ENCODE measurements around the gene FBLIM1. TPM values are rescaled to one million over a fixed set of nuclear protein-coding genes. Genes with fewer than 3 reads are reported as not detected.
"Not testable (repeated sequence)": the region's sequence is repeated elsewhere in the genome, so short reads cannot be mapped to it uniquely, and the experiment has no call there.

FBLIM1 gene
- total and polyA plus RNA-seq, 9 donors = 39.0 to 160 (median 67.6) TPM

DNA sequence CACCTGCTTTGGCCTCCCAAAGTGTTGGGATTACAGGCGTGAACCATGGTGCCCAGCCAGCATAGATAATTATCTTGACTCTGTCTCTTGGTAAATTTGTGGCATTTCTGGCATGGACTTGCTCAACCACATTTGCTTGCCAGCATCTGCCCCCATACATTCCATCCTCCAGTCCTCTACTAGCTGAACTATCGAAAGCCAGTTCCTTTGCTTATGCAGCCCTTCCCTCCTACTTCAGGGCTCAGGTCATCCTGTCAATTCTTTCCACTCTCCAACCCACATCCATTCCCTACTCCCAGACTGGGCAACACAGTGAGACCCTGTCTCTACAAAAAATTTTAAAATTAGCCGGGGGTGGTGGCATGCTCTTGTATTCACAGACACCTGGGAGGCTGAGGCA is 61.9 kb downstream of the FBLIM1 start:
- Histone ChIP-seq H3K4me1 (ENCODE audit: insufficient read depth) (peaks cover 2% of the 10 kb centered on the region), H3K4me3 (no peak overlapping the region), H3K27ac (no peak overlapping the region), H3K27me3 (no peaks in the 10 kb centered on the region), H3K9me3 (no peaks in the 10 kb centered on the region), H3K36me3 (no peaks in the 10 kb centered on the region)
- TF ChIP-seq POLR2A (IDR thresholded peaks at IDR 0.05) (no peak), EP300 (IDR thresholded peaks at IDR 0.05) (no peak)
- TF ChIP-seq, protein P1, sequence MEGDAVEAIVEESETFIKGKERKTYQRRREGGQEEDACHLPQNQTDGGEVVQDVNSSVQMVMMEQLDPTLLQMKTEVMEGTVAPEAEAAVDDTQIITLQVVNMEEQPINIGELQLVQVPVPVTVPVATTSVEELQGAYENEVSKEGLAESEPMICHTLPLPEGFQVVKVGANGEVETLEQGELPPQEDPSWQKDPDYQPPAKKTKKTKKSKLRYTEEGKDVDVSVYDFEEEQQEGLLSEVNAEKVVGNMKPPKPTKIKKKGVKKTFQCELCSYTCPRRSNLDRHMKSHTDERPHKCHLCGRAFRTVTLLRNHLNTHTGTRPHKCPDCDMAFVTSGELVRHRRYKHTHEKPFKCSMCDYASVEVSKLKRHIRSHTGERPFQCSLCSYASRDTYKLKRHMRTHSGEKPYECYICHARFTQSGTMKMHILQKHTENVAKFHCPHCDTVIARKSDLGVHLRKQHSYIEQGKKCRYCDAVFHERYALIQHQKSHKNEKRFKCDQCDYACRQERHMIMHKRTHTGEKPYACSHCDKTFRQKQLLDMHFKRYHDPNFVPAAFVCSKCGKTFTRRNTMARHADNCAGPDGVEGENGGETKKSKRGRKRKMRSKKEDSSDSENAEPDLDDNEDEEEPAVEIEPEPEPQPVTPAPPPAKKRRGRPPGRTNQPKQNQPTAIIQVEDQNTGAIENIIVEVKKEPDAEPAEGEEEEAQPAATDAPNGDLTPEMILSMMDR (IDR thresholded peaks at IDR 0.05) = no peak
- intact Hi-C loops (cut with DNase I) = no loop called here
- WGBS, 3 donors = 86 to 90% (median 89%) methylated on average over 3 of the region's 3 CpGs
- DNase-seq = no peak

DNA sequence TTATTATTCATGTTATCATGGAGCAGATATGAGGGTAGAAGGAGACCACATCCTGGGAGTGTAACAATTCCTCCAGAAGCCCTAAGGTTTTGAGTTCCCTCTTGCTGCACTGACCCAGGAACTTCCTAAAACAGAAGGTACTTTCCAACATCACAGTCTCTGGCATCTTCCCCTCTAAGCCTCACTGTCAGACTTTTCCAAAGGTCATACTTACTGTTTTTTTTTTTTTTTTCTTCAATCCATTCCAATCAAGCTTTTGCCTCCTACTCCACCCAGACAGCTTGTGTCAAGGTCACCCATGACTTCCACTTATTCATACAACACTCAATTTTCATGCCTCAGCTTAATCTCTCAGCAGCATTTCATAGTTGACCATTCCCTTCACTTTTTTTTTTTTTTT is 67.2 kb downstream of the FBLIM1 start:
- DNase-seq = no peak
- Histone ChIP-seq H3K27me3 (no peaks in the 10 kb centered on the region), H3K27ac (peak overlapping the region in 1 of 2 donors; percentile 32), H3K36me3 (no peaks in the 10 kb centered on the region), H3K4me1 (ENCODE audit: insufficient read depth) (peaks cover 7% of the 10 kb centered on the region), H3K4me3 (no peak overlapping the region), H3K9me3 (no peaks in the 10 kb centered on the region)
- intact Hi-C loops (cut with DNase I) = no loop called here
- TF ChIP-seq, protein P1 (IDR thresholded peaks at IDR 0.05) = no peak
- TF ChIP-seq POLR2A (IDR thresholded peaks at IDR 0.05) = no peak
- no peak for TF ChIP-seq EP300 (IDR thresholded peaks at IDR 0.05)

DNA sequence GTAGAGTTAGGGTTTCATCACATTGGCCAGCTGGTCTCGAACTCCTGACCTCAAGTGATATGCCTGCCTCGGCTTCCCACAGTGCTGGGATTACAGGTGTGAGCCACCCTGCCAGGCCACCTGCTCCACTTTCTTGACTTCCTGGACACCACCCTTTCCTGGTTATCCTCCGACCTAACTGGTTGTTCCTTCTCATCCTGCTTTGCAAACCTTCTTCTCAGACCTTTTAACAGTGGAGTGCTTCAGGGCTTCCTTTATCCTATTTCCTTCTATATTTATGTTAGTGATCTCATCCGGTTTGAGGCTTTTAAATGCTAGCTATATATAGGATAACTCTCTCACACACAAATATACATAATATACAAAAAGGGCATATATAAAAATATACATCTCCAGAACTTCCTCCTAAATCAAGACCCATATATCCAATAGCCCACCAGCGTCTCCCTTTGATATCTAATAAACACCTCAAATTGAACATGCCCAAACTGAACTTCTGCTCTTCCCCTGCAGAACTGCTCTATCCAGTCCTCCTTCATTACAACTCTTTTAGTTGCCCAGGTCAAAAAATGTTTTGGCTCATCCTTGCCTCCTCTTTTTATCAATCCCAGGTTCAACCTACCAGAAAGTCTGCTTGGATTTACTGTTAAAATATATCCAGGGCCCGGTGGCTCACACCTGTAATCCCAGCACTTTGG is 68.4 kb downstream of the FBLIM1 start:
- H3K4me3 ChIP-seq = no peak overlapping the region
- no peaks in the 10 kb centered on the region for H3K9me3 ChIP-seq
- H3K4me1 ChIP-seq (ENCODE audit: insufficient read depth) = peaks cover 8% of the 10 kb centered on the region
- no peak overlapping the region for H3K27ac ChIP-seq
- 85 to 94% (median 93%) methylated on average over 6 of the region's 6 CpGs for WGBS, 3 donors
- no peaks in the 10 kb centered on the region for H3K27me3 ChIP-seq
- TF ChIP-seq EP300 (IDR thresholded peaks at IDR 0.05) (no peak), POLR2A (IDR thresholded peaks at IDR 0.05) (no peak)
- TF ChIP-seq, protein P1 (IDR thresholded peaks at IDR 0.05) = no peak
- no peak for DNase-seq
- no peaks in the 10 kb centered on the region for H3K36me3 ChIP-seq
- intact Hi-C loops (cut with DNase I) = no loop called here

DNA sequence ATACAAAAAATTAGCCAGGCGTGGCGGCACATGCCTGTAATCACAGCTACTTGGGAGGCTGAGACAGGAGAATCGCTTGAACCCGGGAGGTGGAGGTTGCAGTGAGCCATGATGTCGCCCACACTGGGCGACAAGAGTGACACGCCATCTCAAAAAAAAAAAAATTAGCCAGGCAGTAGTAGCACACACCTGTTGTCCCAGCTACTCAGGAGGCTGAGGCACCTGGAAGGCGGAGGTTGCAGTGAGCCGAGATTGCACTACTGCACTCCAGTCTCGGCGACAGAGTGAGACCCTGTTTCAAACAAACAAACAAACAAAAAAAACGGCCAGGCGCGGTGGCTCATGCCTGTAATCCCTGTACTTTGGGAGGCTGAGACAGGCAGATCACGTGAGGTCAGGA is 69.0 kb downstream of the FBLIM1 start:
- H3K36me3 ChIP-seq; H3K4me3 ChIP-seq; H3K9me3 ChIP-seq; intact Hi-C loops (cut with DNase I); H3K27me3 ChIP-seq; H3K4me1 ChIP-seq (ENCODE audit: insufficient read depth); H3K27ac ChIP-seq: not testable (repeated sequence)
- WGBS, 3 donors = 93 to 98% (median 98%) methylated on average over 14 to 15 of the region's 15 CpGs
- DNase-seq = peak in 1 of 5 donors; percentile 27

- DNase-seq = peak in 1 of 5 donors; percentile 28
- H3K4me1 ChIP-seq (ENCODE audit: insufficient read depth); H3K27me3 ChIP-seq; H3K27ac ChIP-seq; H3K36me3 ChIP-seq; intact Hi-C loops (cut with DNase I); H3K9me3 ChIP-seq; H3K4me3 ChIP-seq: not testable (repeated sequence)
- WGBS, 3 donors = 89 to 91% (median 90%) methylated on average over 14 of the region's 14 CpGs
These were observed 70.3 kb downstream of the FBLIM1 start for GRCh38 chr1:15828931-15829330.
